GM19238 (cell line): ENCODE measurements around the gene ACAP1.
"Not testable (repeated sequence)": the region's sequence is repeated elsewhere in the genome, so short reads cannot be mapped to it uniquely, and the experiment has no call there.

Source experiments
- DNase-seq: peaks from one replicate; pipeline ENCODE4 v3.0.0; 2011; ENCODE audit warnings: low spot score; ENCODE audit not compliant: insufficient read length

ACAP1 gene

GRCh38 chr17:7354262-7354843 lies 18.0 kb downstream of the ACAP1 start:
- no peak for DNase-seq

- DNase-seq = no peak
Observed at GRCh38 chr17:7355053-7355452, 18.7 kb downstream of the ACAP1 start, which contains the start of gene TMEM95. TSS of gene TMEM95 (plus strand) at chr17:7355156. CDS start at chr17:7355205, 49 bp downstream.

DNA sequence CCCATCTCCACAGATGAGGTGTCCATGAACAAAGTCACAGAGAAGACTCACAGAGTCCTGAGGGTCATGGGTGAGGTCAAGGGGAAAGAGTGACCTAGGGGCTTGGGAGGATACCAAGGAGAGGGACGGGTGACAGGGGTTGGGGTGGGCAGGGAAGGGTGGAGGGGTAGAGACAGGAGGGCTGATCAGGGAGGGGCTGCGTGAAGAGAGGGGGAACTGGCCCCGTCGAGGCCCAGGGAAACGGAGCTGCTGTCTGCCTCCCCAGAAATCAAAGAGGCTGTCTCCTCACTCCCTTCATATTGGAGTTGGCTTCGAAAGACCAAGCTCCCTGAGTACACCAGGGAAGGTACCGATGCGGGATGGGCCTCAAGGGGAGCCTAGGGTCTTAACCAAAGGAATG lies 19.2 kb downstream of the ACAP1 start:
- no peak for DNase-seq

DNA sequence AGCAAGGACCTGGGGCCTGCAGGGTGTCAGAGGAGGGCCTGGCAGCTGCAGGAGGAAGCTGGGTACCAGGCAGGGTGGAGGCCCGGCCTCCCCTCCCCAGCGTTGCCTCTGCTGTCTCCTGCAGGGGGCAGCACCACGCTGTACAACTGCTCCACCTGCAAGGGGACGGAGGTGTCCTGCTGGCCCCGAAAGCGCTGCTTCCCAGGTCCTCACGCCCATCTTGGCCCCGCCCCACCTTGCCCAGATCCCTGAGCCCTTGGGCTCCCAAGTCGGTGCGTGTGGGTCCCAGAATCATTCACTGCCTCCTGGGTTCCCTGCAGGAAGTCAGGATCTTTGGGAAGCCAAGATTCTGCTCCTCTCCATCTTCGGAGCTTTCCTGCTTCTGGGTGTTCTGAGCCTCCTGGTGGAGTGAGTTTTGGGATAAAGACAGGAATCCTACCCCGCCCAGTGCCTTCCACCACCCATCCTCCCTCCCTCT lies 19.8 kb downstream of the ACAP1 start:
- DNase-seq = peak; percentile 86

GRCh38 chr17:7356756-7357155 lies 20.4 kb downstream of the ACAP1 start:
- DNase-seq = no peak

GRCh38 chr17:7357381-7357780 lies 21.1 kb downstream of the ACAP1 start:
- no peak for DNase-seq

- DNase-seq = no peak
Observed at GRCh38 chr17:7361906-7362305, 25.6 kb downstream of the ACAP1 start.

DNA sequence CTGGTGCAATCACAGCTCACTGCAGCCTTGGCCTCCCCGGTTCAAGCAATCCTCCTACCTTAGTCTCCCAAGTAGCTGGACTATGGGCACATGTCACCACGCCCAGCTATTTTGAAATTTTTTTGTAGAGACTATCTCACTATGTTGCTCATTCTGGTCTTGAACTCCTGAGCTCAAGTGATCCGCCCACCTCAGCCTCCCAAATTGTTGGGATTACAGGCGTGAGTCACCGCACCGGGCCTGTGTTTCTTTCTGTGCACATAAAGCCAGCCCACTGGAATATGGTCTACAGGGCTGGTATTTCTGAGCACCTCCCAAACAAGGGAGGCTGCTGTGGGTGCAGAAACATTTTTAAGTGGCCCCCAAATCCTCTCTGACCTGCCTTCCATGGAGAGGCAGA lies 27.0 kb downstream of the ACAP1 start:
- no peak for DNase-seq

- not testable (repeated sequence) for DNase-seq
Observed at GRCh38 chr17:7365963-7366362, 29.6 kb downstream of the ACAP1 start.

GRCh38 chr17:7367083-7367482 lies 30.8 kb downstream of the ACAP1 start:
- no peak for DNase-seq

DNA sequence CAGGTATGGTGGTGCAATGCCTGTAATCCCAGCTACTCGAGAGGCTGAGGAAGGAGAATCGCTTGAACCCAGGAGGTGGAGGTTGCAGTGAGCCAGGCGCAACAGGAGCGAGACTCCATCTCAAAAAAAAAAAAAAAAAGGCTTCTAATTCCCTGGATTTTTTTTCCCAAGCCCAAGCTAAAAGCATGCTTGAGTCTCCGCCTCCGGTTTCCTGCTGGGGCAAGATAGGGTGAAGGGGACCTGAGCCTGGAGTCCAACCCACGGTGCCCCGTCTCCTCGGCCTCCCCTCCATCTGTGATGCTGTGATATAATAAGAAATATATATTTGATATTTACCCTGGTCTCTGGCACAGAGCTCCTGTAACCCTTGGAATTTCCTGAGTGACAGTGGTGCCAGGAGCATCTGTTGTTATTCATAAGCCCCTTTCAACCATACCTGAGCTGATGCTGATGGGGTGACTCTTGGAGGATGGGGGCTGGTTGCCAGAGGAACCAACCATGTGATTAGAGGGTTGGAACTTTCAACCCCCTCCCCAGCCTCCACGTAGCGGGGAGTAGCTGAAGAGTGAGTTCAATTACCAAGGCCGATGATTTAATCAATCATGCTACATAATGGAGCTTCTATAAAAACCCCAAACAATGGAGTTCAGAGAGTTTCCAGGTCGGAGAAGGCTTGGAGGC lies 31.7 kb downstream of the ACAP1 start:
- DNase-seq = no peak

GRCh38 chr17:7368599-7368994 lies 32.3 kb downstream of the ACAP1 start:
- not testable (repeated sequence) for DNase-seq

DNA sequence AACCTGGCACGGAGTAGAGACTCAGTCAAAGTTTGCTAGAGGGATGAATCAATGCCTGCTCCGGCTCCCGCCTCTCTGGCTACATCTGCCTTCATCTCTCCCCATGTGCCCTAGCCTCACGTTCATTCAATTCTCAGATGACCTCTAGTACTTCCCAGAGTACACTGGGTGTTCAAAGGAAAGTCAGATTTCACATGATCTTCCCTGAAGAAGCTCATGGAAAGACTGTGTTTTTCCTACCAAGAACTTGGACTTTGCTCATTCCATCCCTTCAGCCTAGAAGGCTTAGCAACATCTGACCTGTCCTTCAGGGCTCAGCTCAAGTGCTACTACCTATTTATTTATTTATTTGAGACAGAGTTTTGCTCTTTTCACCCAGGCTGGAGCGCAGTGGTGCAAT lies 33.5 kb downstream of the ACAP1 start:
- DNase-seq = no peak

- DNase-seq = no peak
Observed at GRCh38 chr17:7370853-7371252, 34.5 kb downstream of the ACAP1 start.

DNA sequence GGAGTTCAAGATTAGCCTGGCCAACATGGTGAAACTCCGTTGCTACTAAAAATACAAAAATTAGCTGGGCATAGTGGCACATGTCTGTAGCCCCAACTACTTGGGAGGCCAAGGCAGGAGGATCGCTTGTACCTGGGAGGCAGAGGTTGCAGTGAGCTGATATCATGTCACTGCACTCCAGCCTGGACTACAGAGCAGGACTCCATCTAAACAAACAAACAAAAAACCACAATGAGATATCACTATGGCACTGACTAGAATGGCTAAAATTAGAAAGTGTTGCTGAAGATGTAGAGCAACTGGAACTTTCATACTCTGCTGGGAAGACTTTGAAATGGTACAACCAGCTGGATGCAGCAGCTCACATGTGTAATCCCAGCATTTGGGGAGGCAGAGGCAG lies 38.0 kb downstream of the ACAP1 start:
- DNase-seq = no peak

DNA sequence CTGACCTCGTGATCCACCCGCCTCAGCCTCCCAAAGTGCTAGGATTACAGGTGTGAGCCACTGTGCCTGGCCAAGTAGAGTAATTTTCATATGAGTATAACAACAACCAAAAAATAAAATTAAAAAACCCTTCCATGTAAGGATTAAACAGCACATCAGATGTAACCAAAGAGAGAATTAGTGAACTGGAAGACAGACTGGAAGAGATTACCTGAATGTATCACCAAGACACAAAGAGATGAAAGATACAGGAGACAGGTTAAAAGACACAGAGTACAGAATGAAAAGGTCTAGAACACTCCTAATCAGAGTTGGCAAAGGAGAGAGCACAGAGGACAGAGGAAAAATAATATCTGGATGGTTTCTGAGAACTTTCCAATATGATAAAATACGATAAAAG lies 42.8 kb downstream of the ACAP1 start:
- no peak for DNase-seq

DNA sequence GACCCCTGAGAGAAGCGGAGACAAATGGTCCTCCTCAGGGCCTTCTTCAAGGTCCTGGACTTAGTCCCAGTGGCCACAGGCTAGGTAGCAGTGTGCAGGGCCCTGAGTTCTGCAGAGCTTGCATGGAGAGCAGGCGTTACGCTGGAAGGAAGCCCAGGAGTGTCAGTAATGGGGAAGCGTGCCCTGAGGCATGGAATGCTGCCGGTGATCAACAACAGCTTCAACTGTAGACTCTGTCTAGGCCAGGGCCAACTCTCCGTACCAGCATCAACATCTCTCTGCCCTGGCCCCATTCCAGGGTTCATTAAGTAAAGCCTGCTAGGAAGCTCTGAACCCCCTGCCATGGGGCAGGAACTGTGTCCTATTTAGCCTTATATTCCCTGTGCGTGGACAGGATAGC lies 44.0 kb downstream of the ACAP1 start:
- no peak for DNase-seq

DNA sequence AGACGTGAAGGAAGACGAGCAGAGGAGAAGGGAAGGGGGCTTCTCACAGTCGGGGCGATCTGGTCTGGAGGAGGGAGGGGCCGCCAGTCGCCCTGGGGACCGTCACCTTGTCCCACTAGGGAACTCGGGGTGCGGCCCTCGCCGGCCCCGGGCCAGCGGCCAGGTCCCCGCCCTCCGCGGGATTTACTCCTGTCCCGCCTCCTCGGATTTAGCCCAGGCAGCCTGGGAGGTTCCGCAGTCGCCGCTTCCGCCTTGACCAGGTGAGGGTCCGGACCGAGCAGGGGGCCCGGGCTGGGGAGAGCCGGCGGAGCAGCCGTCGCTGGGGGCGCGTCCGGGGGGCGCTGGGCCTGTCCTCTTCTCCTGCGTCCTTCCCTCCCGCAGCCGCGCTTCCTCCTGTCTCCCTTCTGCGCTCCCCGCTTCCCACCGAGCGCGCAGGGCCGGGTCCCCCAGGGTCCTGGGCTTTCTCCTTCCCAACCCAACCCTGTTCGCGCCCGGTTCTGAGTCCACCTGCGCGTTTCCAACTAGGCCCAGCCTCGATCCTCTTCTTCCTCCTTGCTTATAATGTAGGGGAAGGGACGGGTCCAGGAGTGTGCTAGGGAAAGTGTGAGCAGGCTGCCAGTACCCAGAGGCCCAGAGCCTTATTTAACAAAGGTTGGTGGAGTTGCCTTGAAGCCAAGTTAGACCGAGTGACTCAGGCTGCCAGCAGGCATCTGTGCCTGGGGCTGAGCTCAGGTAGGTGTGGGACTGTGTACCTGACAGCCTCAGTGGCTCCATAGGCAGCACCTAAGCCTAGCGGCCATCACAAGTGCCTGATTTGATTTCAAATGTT lies 44.7 kb downstream of the ACAP1 start, which contains the start of gene TNK1:
Gene TNK1 (plus strand): TSS at position 235 of the 829 bp plus-strand sequence. CDS start 1,838 bp downstream, outside the sequence.
- DNase-seq = no peak

DNA sequence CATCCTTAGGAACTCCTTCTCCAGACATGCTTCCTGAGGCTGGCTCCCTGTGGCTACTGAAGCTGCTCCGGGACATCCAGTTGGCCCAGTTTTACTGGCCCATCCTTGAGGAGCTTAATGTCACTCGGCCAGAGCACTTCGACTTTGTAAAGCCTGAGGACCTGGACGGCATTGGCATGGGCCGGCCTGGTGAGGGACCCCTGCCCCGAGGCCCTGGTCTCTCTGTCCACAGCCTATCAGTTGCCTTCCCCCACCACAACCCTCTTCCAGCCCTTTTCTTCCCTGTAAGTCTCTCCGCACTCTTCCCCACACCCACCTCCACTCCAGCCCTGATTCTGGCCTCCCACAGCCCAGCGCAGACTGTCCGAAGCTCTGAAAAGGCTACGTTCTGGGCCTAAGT lies 46.6 kb downstream of the ACAP1 start:
- no peak for DNase-seq

DNA sequence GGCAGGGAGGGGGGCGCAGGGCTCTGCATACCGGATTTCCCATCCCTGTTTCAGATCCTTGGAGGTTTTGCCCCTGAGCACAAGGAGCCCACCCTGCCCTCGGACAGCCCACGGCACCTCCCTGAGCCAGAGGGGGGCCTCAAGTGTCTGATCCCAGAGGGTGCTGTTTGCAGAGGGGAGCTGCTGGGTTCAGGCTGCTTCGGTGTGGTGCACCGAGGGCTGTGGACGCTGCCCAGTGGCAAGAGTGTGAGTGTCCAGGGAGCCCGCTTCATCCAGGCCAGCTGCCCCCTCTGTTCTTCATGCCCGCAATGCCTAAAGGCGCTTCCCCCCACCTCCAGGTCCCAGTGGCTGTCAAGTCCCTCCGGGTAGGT lies 47.0 kb downstream of the ACAP1 start:
- no peak for DNase-seq

GRCh38 chr17:7383742-7384488 lies 47.6 kb downstream of the ACAP1 start:
- DNase-seq = peak; percentile 89
